Smooth muscle cell (in vitro differentiated cells): ENCODE measurements around the gene IFNAR1. TPM values are rescaled to one million over a fixed set of nuclear protein-coding genes. Genes with fewer than 3 reads are reported as not detected.

Source experiments
- DNase-seq: peaks from one replicate; lab custom pipeline; 2025; ENCODE audit not compliant: unreplicated experiment; lab: John Stamatoyannopoulos, UW
- H2AFZ ChIP-seq: fragments of 200-600 bp; sonication (generic); 2 replicates; pipeline ENCODE4 v1.6.0; 2016; ENCODE audit warnings: antibody characterized with exemption, low read depth, mild to moderate bottlenecking
- H3F3A ChIP-seq: fragments of 200-600 bp; sonication (generic); 2 replicates; pipeline ENCODE4 v1.6.0; 2017; ENCODE audit warnings: antibody characterized with exemption, low read depth
- H3K27ac ChIP-seq: fragments of 200-600 bp; sonication (generic); 2 replicates; pipeline ENCODE4 v1.5.1; 2016; ENCODE audit warnings: low read depth, mild to moderate bottlenecking
- H3K27me3 ChIP-seq: fragments of 200-600 bp; sonication (generic); 2 replicates; pipeline ENCODE4 v1.6.1; 2016; ENCODE audit warnings: low read depth, mild to moderate bottlenecking
- H3K36me3 ChIP-seq: fragments of 200-600 bp; sonication (generic); 2 replicates; pipeline ENCODE4 v1.5.1; 2016; ENCODE audit warnings: low read depth
- H3K4me1 ChIP-seq: fragments of 200-600 bp; sonication (generic); 2 replicates; pipeline ENCODE4 v1.5.1; 2016; ENCODE audit warnings: low read depth
- H3K4me2 ChIP-seq: fragments of 200-600 bp; sonication (generic); 2 replicates; pipeline ENCODE4 v1.6.0; 2016; ENCODE audit warnings: mild to moderate bottlenecking
- H3K4me3 ChIP-seq: fragments of 200-600 bp; sonication (generic); 2 replicates; pipeline ENCODE4 v1.5.1; 2016; ENCODE audit warnings: mild to moderate bottlenecking
- H3K79me2 ChIP-seq: fragments of 200-600 bp; sonication (generic); 2 replicates; pipeline ENCODE4 v1.6.0; 2016; ENCODE audit warnings: low read depth, mild to moderate bottlenecking
- H3K9ac ChIP-seq: fragments of 200-600 bp; sonication (generic); 2 replicates; pipeline ENCODE4 v1.6.0; 2016; ENCODE audit warnings: low read depth
- H3K9me3 ChIP-seq: fragments of 200-600 bp; sonication (generic); replicated peaks from 2 replicates; pipeline ENCODE4 v1.5.1; 2016; ENCODE audit warnings: low read depth
- H4K20me1 ChIP-seq: fragments of 200-600 bp; sonication (generic); 2 replicates; pipeline ENCODE4 v1.6.0; 2016; ENCODE audit warnings: low read depth
- WGBS: methylation state at CpG from one replicate; pipeline ENCODE4 v1.1.7; 2016; ENCODE audit warnings: low lambda C conversion rate; 5-methylcytosine and 5-hydroxymethylcytosine counted together
- polyA plus RNA-seq: library from polyadenylated mRNA; unstranded; fragments of >200 nt; fragmentation: Nextera tagmentation; extraction: Ambion mirVana; gene quantifications from 2 replicates; pipeline ENCODE4 v1.2.1, GENCODE V29; 2016
- total RNA-seq: library from RNA; depleted of rRNA; stranded (reverse); fragments of >200 nt; gene quantifications from 2 replicates; pipeline ENCODE4 v1.2.3, GENCODE V29; 2014
- TF ChIP-seq, protein P1 (sequence below): fragments of 200-600 bp; sonication (generic); IDR thresholded peaks from 2 replicates; pipeline ENCODE4 v1.5.1; 2017; ENCODE audit warnings: borderline replicate concordance, mild to moderate bottlenecking, antibody characterized with exemption; ENCODE audit not compliant: insufficient read depth, poor library complexity, severe bottlenecking

IFNAR1 gene
- total and polyA plus RNA-seq, 2 experiments from 2014 or later: 37.1 to 93.0 TPM

- no peaks in the 10 kb centered on the region for H3K27me3 ChIP-seq
- H3K79me2 ChIP-seq: no peaks in the 10 kb centered on the region
- no peak overlapping the region for H3K4me2 ChIP-seq
- peaks cover 18% of the 10 kb centered on the region for H3F3A ChIP-seq
- no peaks in the 10 kb centered on the region for H3K4me1 ChIP-seq
- H3K4me3 ChIP-seq: no peak overlapping the region
- H4K20me1 ChIP-seq: no peaks in the 10 kb centered on the region
- TF ChIP-seq, protein P1, sequence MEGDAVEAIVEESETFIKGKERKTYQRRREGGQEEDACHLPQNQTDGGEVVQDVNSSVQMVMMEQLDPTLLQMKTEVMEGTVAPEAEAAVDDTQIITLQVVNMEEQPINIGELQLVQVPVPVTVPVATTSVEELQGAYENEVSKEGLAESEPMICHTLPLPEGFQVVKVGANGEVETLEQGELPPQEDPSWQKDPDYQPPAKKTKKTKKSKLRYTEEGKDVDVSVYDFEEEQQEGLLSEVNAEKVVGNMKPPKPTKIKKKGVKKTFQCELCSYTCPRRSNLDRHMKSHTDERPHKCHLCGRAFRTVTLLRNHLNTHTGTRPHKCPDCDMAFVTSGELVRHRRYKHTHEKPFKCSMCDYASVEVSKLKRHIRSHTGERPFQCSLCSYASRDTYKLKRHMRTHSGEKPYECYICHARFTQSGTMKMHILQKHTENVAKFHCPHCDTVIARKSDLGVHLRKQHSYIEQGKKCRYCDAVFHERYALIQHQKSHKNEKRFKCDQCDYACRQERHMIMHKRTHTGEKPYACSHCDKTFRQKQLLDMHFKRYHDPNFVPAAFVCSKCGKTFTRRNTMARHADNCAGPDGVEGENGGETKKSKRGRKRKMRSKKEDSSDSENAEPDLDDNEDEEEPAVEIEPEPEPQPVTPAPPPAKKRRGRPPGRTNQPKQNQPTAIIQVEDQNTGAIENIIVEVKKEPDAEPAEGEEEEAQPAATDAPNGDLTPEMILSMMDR: no peak
- no peak overlapping the region for H2AFZ ChIP-seq
- no peak for DNase-seq
- no peak overlapping the region for H3K27ac ChIP-seq
- no peak overlapping the region for H3K9ac ChIP-seq
- H3K9me3 ChIP-seq: no peaks in the 10 kb centered on the region
- WGBS: 89% methylated on average over 5 of the region's 5 CpGs
- H3K36me3 ChIP-seq: no peaks in the 10 kb centered on the region
Observed at GRCh38 chr21:33398361-33398760, 73.6 kb downstream of the IFNAR1 start.

DNA sequence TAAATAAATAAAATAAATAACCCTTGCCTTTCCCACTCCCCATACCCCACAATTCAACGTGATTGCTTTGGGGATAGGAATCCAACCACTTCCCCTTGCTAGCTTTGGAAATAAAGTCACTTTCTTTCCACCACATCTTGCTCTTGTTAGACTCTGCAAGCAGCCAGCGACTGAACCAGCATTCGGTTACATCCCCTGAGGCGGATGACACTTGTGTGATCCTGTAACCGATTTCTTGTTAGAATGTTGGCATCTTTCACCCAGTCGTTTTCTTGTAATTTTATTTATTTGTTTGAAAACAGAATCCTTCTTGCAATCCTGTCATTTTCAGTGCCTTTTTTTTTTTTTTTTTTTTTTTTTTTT is 76.8 kb downstream of the IFNAR1 start:
- Histone ChIP-seq H3K27me3 (no peaks in the 10 kb centered on the region), H4K20me1 (peaks cover 22% of the 10 kb centered on the region), H2AFZ (no peak overlapping the region), H3K27ac (peak overlapping the region; percentile 95), H3F3A (peaks cover 19% of the 10 kb centered on the region), H3K9ac (no peak overlapping the region), H3K4me2 (no peak overlapping the region), H3K36me3 (no peaks in the 10 kb centered on the region), H3K4me3 (no peak overlapping the region), H3K9me3 (no peaks in the 10 kb centered on the region), H3K4me1 (no peaks in the 10 kb centered on the region), H3K79me2 (peaks cover 32% of the 10 kb centered on the region)
- TF ChIP-seq, protein P1: no peak
- DNase-seq: no peak
- WGBS: 92% methylated on average over 6 of the region's 6 CpGs

- TF ChIP-seq, protein P1: no peak
- H4K20me1 ChIP-seq: peaks cover 29% of the 10 kb centered on the region
- H3K36me3 ChIP-seq: no peaks in the 10 kb centered on the region
- peak overlapping the region; percentile 95 for H3K27ac ChIP-seq
- H3K9ac ChIP-seq: peak overlapping the region; percentile 79
- no peaks in the 10 kb centered on the region for H3K9me3 ChIP-seq
- H3K27me3 ChIP-seq: no peaks in the 10 kb centered on the region
- peaks cover 38% of the 10 kb centered on the region for H3K79me2 ChIP-seq
- H3K4me3 ChIP-seq: peak overlapping the region; percentile 78
- WGBS: 47% methylated on average over 42 of the region's 45 CpGs
- DNase-seq: peak; percentile 51
- H3F3A ChIP-seq: peaks cover 17% of the 10 kb centered on the region
- H2AFZ ChIP-seq: no peak overlapping the region
- H3K4me1 ChIP-seq: no peaks in the 10 kb centered on the region
- peak overlapping the region; percentile 93 for H3K4me2 ChIP-seq
Observed at GRCh38 chr21:33402001-33402979, 77.5 kb downstream of the IFNAR1 start.
